ENCODE measurements around the gene SOD2.
"Not testable (repeated sequence)": the region's sequence is repeated elsewhere in the genome, so short reads cannot be mapped to it uniquely, and the experiment has no call there.

The SOD2 gene

DNA sequence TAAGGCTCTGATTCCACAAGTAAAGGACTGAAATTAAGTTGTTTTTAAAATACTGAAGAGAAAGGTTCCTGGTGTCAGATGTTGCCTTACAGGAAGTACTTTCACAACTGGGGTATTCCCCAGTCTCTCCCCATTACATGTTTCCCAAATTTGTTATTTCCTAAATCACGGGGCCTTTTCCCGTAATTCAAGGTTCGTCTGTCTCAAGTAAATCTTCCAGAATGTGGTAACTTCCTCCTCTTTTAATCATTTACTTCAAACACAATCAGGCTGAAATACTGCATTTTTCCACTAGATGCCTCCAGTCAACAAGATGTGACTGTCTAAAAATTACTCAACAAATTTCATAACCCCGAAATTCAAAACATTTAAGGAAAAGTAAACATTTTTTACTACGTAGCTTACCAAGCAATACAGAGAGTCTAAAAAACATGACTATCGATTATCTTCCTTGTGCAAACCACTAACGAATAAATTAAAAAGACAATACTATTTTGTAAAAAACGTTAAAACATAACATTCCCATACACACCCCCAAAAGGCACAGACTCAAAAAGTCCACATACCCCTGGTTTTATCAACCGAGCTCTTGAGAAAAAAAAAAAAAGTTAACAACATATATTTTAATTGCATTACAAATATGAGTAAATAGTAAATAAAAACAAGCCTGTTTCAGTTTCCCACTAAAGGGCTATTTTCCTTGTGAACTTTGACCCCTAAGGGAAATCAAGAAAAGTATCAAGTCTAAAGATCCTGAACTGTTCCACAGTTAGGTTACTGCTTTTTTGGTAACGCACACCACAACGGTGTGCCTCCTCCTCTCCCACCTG lies 1.7 kb downstream of the SOD2 start (continued):
- TF ChIP-seq, protein P1, sequence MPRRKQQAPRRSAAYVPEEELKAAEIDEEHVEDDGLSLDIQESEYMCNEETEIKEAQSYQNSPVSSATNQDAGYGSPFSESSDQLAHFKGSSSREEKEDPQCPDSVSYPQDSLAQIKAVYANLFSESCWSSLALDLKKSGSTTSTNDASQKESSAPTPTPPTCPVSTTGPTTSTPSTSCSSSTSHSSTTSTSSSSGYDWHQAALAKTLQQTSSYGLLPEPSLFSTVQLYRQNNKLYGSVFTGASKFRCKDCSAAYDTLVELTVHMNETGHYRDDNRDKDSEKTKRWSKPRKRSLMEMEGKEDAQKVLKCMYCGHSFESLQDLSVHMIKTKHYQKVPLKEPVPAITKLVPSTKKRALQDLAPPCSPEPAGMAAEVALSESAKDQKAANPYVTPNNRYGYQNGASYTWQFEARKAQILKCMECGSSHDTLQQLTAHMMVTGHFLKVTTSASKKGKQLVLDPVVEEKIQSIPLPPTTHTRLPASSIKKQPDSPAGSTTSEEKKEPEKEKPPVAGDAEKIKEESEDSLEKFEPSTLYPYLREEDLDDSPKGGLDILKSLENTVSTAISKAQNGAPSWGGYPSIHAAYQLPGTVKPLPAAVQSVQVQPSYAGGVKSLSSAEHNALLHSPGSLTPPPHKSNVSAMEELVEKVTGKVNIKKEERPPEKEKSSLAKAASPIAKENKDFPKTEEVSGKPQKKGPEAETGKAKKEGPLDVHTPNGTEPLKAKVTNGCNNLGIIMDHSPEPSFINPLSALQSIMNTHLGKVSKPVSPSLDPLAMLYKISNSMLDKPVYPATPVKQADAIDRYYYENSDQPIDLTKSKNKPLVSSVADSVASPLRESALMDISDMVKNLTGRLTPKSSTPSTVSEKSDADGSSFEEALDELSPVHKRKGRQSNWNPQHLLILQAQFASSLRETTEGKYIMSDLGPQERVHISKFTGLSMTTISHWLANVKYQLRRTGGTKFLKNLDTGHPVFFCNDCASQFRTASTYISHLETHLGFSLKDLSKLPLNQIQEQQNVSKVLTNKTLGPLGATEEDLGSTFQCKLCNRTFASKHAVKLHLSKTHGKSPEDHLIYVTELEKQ (tag by site-specific recombination; IDR thresholded peaks at IDR 0.05; ENCODE audit: borderline replicate concordance), result no peak
- TF ChIP-seq ZBTB8A (tag by site-specific recombination; IDR thresholded peaks at IDR 0.05) (0 out of 2 replicates have a peak, but pooled peaks have one; percentile 25), ZIC2 (tag by site-specific recombination; IDR thresholded peaks at IDR 0.05) (no peak), ZNF660 (tag by site-specific recombination; IDR thresholded peaks at IDR 0.05) (peak; percentile 79)

DNA sequence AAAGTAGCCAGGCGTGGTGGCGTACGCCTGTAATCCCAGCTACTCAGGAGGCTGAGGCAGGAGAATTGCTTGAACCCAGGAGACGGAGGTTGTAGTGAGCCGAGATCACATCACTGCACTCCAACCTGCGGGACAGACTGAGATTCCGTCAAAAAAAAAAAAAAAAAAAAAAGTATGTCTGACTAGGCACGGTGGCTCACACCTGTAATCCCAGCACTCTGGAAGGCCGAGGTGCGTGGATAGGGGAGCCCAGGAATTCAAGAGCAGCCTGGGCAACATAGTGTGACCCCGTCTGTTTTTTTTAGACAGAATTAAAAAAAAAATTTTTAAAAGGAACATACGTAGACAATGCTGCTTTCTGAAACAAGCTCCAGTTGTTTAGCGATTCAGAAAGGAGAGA lies 2.9 kb downstream of the SOD2 start:
- not testable (repeated sequence) for H3K27ac ChIP-seq (ENCODE audit: extremely low read depth, low read depth, low read length); H3K4me3 ChIP-seq (ENCODE audit: low read depth, low read length); H3K9me3 ChIP-seq (ENCODE audit: control insufficient read depth, insufficient read depth, low read depth, low read length); H3K4me1 ChIP-seq (ENCODE audit: control insufficient read depth, insufficient read depth, low read length)
- TF ChIP-seq, protein P2, sequence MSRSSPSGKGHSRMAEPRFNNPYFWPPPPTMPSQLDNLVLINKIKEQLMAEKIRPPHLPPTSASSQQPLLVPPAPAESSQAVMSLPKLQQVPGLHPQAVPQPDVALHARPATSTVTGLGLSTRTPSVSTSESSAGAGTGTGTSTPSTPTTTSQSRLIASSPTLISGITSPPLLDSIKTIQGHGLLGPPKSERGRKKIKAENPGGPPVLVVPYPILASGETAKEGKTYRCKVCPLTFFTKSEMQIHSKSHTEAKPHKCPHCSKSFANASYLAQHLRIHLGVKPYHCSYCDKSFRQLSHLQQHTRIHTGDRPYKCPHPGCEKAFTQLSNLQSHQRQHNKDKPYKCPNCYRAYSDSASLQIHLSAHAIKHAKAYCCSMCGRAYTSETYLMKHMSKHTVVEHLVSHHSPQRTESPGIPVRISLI (tag by site-specific recombination; IDR thresholded peaks at IDR 0.05), result peak; percentile 72; the same call in 1 of the 2 replicates
- POLR2A ChIA-PET, result interaction anchor here (5.6 kb wide), 1 partner anchor 38 kb away, joined by 67 read pairs; the partner anchor contains the start of gene WTAP
- H3K36me3 ChIP-seq (ENCODE audit: control insufficient read depth in 2 of 2, insufficient read depth in 1 of 2, low read length in 2 of 2), result peaks cover 39 to 60% of the 10 kb centered on the region in 2 experiments
- CTCF ChIA-PET, result interaction anchor here (0.7 to 2.9 kb wide), 7 partner anchors 8 to 765 kb away, joined by 3 to 12 read pairs (median 9); no protein-coding TSS in a partner anchor

DNA sequence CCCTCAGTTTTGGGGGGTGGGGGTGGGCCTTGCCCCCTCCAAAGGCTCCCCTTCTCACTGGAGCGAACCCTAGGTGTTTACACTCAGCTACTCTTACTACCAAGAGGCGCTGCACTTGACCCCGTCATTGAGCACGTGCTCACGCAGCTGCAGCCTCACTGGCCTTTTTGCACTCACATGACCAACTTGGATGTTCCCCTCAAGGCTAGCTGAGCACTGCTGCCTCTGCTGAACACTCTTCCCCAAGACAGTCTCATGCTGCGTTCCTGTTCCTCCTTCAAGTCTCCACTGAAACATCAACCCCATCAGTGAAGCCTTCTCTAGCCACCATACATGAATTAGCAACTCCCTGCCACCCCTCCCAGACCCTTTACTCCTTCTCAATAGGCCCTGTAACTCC lies 4.0 kb downstream of the SOD2 start:
- Histone ChIP-seq H3K36me3 (ENCODE audit: control insufficient read depth in 2 of 2, insufficient read depth in 1 of 2, low read length in 2 of 2) (peaks cover 50 to 70% of the 10 kb centered on the region in 2 experiments), H3K9me3 (ENCODE audit: control insufficient read depth, insufficient read depth, low read depth, low read length) (no peaks in the 10 kb centered on the region), H3K27ac (ENCODE audit: extremely low read depth, low read depth, low read length) (no peak overlapping the region), H3K4me3 (ENCODE audit: low read depth, low read length) (no peak overlapping the region), H3K4me1 (ENCODE audit: control insufficient read depth, insufficient read depth, low read length) (no peaks in the 10 kb centered on the region; the same call in 1 of the 2 replicates)
- CTCF ChIA-PET, result interaction anchor here (0.9 to 1.4 kb wide), 2 partner anchors 72 to 174 kb away, joined by 4 read pairs; no protein-coding TSS in a partner anchor
- no peak for TF ChIP-seq ZNF221 (tag by site-specific recombination; IDR thresholded peaks at IDR 0.05; ENCODE audit: borderline replicate concordance)
- no peak for TF ChIP-seq ZNF670 (tag by site-specific recombination; IDR thresholded peaks at IDR 0.05; ENCODE audit: low read depth)
- TF ChIP-seq ZNF140 (tag by site-specific recombination; IDR thresholded peaks at IDR 0.05), result no peak
- no peak for TF ChIP-seq TRIM28 (IDR thresholded peaks at IDR 0.05; ENCODE audit: borderline replicate concordance, low read length)
- TF ChIP-seq ZNF701 (tag by site-specific recombination; IDR thresholded peaks at IDR 0.05), result no peak
- TF ChIP-seq, protein P3, sequence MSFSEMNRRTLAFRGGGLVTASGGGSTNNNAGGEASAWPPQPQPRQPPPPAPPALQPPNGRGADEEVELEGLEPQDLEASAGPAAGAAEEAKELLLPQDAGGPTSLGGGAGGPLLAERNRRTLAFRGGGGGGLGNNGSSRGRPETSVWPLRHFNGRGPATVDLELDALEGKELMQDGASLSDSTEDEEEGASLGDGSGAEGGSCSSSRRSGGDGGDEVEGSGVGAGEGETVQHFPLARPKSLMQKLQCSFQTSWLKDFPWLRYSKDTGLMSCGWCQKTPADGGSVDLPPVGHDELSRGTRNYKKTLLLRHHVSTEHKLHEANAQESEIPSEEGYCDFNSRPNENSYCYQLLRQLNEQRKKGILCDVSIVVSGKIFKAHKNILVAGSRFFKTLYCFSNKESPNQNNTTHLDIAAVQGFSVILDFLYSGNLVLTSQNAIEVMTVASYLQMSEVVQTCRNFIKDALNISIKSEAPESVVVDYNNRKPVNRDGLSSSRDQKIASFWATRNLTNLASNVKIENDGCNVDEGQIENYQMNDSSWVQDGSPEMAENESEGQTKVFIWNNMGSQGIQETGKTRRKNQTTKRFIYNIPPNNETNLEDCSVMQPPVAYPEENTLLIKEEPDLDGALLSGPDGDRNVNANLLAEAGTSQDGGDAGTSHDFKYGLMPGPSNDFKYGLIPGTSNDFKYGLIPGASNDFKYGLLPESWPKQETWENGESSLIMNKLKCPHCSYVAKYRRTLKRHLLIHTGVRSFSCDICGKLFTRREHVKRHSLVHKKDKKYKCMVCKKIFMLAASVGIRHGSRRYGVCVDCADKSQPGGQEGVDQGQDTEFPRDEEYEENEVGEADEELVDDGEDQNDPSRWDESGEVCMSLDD (tag by site-specific recombination; IDR thresholded peaks at IDR 0.05), result no peak
- no peak for TF ChIP-seq ZBTB1 (tag by site-specific recombination; IDR thresholded peaks at IDR 0.05)
- no peak for TF ChIP-seq ZNF138 (tag by site-specific recombination; IDR thresholded peaks at IDR 0.05; ENCODE audit: borderline replicate concordance)
- TF ChIP-seq ZNF2 (tag by site-specific recombination; IDR thresholded peaks at IDR 0.05), result no peak
- no peak for TF ChIP-seq RBAK (tag by site-specific recombination; IDR thresholded peaks at IDR 0.05)
- TF ChIP-seq ZNF624 (tag by site-specific recombination; IDR thresholded peaks at IDR 0.05), result no peak
- POLR2A ChIA-PET, result no interaction called here
